Subcutaneous adipose tissue (tissue), 4 donors: ENCODE measurements around the gene OR2Y1. TPM values are rescaled to one million over a fixed set of nuclear protein-coding genes. Genes with fewer than 3 reads are reported as not detected.

Experiments
- total RNA-seq, 4 donors: library from RNA; depleted of rRNA; stranded (reverse); fragments of >200 nt; gene quantifications; one replicate each; pipeline ENCODE4 v1.1.0, GENCODE V29; 2016
- TF ChIP-seq, protein P1 (sequence below): fragments of 450-650 bp; IDR thresholded peaks from one replicate; pipeline ENCODE4 v1.5.1; 2016; ENCODE audit warnings: low read depth, mild to moderate bottlenecking, control low read depth, antibody characterized with exemption, moderate library complexity

OR2Y1 gene, protein sequence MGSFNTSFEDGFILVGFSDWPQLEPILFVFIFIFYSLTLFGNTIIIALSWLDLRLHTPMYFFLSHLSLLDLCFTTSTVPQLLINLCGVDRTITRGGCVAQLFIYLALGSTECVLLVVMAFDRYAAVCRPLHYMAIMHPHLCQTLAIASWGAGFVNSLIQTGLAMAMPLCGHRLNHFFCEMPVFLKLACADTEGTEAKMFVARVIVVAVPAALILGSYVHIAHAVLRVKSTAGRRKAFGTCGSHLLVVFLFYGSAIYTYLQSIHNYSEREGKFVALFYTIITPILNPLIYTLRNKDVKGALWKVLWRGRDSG
- total RNA-seq: not detected

DNA sequence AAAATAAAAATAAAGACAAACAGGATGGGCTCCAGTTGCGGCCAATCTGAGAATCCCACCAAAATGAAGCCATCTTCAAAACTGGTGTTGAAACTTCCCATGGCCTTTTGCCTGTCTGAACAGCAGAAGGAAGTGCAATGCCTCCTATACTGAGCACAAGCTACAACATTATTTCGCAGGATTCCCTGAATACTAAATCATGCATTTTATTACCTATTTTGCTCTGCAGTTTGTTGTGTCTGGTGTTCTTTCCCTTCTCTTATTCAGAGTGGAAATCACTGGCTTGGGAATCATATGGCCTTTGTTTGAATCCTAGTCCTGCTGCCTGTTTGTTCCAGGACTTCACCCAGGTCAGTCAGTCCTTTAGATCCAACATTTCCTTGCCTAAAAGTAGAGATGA, at the start of gene OR2Y1:
Gene OR2Y1, minus strand, starts transcription at position 101 of the 400 bp plus-strand sequence. Its CDS starts 0 bp downstream, at position 101.
- TF ChIP-seq, protein P1, sequence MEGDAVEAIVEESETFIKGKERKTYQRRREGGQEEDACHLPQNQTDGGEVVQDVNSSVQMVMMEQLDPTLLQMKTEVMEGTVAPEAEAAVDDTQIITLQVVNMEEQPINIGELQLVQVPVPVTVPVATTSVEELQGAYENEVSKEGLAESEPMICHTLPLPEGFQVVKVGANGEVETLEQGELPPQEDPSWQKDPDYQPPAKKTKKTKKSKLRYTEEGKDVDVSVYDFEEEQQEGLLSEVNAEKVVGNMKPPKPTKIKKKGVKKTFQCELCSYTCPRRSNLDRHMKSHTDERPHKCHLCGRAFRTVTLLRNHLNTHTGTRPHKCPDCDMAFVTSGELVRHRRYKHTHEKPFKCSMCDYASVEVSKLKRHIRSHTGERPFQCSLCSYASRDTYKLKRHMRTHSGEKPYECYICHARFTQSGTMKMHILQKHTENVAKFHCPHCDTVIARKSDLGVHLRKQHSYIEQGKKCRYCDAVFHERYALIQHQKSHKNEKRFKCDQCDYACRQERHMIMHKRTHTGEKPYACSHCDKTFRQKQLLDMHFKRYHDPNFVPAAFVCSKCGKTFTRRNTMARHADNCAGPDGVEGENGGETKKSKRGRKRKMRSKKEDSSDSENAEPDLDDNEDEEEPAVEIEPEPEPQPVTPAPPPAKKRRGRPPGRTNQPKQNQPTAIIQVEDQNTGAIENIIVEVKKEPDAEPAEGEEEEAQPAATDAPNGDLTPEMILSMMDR: no peak

DNA sequence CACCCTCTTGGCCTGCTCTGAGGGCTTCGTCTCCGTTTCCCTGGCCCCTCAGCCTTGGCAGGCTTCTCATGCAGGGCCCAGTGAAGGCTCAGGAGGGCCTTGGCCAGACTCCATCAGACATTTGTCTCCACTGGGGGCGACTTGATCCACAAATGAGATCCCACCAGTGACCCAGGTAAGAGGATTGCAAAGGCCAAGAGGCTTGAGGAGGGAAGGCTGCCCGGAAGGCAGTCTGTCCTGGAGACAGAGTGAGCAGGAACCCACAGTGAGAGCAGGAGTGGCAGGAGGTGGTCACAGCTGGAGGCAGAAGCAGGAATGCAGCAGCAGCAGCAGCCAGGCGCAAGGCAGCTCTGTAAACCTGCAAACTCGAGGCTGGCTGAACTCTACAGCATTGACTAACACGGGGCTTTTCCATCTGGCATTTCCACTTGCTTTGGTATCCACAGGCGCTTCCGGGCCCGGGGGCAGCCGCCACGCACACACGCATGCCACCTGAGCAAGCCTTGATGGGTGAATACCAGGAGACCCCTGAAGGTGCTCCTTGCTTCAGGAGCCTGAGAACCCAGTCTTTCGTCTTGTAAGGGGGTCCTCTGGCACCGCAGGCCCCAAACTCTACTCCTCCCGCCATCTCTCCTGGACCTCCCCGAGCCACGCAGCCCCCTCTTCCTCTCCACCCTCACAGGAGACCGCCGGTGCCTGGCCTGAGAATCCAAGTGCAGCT, 48.0 kb upstream of the OR2Y1 start:
- TF ChIP-seq, protein P1: no peak

DNA sequence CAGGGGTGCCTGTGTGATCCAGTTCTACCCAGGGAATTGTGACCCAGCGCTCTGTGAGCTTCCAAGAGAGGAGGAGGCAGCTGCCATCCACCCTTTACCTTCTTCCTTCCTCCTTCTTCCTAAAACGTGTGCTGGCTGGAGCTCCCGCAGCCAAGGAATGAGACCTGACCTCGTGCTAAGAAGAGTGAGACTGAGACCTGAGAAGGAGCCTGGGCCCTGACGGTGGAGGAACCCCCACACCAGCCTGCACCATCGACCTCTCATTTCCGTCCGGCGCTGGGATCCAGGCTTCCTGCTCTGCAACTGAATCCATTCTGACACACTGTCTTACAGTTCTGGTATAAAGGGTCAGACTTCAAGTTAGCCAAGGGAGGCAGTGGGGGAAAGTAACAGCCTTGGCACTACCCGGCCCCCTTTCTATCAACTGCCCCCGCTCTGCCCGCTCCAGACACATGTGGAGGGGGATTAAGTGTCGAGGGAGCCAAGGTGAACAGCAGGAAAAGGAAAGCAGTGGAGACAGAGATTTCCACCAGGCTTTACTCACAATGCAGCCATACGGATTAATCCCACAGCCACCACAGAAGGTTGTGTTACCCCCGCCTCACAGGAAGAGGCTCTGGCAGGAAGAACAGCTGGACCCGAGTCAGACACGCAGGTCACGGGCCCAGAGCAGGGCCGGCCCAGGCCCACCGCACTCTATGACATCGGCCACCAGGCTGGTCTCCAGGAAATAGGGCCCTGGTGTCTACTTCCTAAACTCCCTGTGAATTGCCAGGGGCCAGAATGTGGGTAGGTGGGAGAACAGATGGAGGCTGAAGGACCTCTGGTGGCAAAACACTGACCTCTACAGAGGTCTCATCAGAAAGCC, 46.9 kb upstream of the OR2Y1 start:
- TF ChIP-seq, protein P1: no peak

DNA sequence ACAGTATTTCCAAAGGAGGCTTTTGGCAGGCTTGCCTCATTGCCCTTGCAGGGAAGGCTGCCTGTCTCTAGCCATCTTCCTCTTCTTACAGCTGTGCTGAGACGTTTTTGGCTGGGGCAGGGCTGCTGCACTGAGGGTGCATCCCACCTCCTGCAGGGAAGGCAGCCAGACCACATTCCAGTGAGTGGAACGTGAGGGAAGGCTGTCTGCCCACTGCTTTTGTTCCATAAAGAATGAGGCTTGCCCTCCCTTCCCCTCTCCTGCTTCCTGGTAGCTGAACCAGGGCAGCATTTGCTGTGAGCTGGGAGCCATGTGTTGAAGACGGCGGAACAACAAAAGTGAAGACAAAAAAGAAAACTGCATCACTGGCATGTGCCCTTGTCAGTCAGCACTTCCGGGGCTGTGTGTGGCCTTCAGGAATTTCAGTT, 46.0 kb upstream of the OR2Y1 start:
- TF ChIP-seq, protein P1: no peak

DNA sequence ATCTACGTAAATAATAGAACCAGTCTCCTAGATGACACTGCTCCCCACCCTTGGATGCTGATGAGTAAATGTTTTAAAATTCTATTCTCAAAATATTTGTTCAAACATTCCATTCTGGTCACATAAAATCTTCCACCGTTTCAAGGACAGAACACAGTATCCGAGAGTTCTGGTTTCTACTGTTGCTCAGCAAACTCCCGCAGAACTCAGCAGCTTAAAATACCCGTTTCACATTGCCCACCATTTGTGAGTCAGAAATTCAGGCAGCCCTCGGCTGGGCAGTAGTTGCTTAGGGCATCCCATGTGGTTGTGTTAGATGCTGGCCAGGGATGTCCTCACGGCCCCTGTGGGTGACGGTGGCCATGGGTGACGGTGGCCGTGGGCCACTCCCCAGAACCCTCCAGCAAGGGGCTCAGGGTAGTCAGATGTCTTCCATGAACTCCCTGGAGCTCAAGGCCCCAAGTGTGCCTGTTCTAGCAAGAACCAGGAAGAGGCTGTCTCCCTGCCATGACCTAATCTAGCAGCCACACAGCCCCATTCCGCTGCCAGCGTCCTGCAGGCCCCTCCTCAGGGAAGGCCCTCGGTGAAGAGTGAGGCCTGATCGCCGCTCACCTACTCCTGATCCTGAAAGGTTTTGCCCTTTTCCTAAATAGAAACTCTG, 45.4 kb upstream of the OR2Y1 start:
- TF ChIP-seq, protein P1: no peak

DNA sequence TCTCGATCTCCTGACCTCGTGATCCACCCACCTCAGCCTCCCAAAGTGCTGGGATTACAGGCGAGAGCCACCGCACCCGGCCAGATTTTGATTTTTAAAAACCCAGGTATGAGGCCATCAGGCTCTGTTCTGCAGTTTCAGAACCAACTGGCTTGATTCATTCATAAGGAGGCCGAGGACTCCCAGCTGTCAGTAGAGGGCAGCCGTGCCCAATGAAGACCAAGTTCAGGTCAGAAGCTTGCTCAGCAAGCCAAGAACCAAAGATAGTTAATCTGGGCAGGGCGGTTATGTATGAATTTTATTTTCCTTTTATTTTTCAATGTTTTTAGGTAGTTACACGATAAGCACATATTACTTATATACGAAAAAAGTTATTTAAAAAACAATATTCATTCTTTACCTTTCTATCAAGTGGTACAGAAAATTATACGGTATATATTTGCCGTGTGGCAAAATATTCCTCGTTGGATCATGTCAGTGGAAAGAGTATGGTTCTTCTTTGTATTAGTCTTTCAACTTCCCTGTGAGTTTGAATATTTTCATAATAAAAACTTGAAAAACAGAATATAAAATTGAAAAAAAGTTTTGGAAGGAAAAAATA, 44.7 kb upstream of the OR2Y1 start:
- TF ChIP-seq, protein P1: no peak
